A549 treated with AZD9567 at 1 μM for 4 hours (cell line): Measurements from ENCODE around the gene PCSK9. TPM values are rescaled to one million over a fixed set of nuclear protein-coding genes. Genes with fewer than 3 reads are reported as not detected.

Experiments used
- total RNA-seq: library from RNA; stranded (reverse); fragments of 200-300 nt; extraction: Qiagen RNA extraction; gene quantifications from 5 replicates; pipeline ENCODE4 v1.2.3, GENCODE V29; 2022; ENCODE audit not compliant: insufficient read depth

PCSK9 gene
- total RNA-seq = 2.5 to 3.7 TPM (median 2.8 TPM) in 5 replicates

GRCh38 chr1:55039342-55040082 lies at the start of gene PCSK9:
Gene PCSK9, plus strand, starts transcription at chr1:55039548. Its CDS starts 290 bp downstream, at chr1:55039838.

GRCh38 chr1:54998677-54999076 lies 40.7 kb upstream of the PCSK9 start, which contains the start of gene BSND:
Gene BSND, plus strand, starts transcription at chr1:54998933. Its CDS starts 254 bp downstream, at chr1:54999187.

Other genes with a start within 250 kb of the PCSK9 start
- not detected in 5 replicates for gene TTC22, start 238.2 kb upstream of the PCSK9 start, total RNA-seq
- 41.8 to 43.9 TPM (median 42.3 TPM) in 5 replicates for gene DHCR24, start 152.4 kb upstream of the PCSK9 start, total RNA-seq
- gene TMEM61, start 58.9 kb upstream of the PCSK9 start, total RNA-seq = 0.41 to 0.72 TPM (median 0.61 TPM) in 4 of 5 replicates, not detected in the other
- not detected in 5 replicates for gene BSND, start 40.6 kb upstream of the PCSK9 start, total RNA-seq
- 10.0 to 17.1 TPM (median 15.1 TPM) in 5 replicates for gene USP24, start 175.8 kb downstream of the PCSK9 start, total RNA-seq